Activated naive CD8-positive, alpha-beta T cell treated with anti-CD3 and anti-CD28 coated beads, Interleukin-2, amount 10 ng/mL, durations not matched to agents 7 days and 5 days (primary cell): Measurements from ENCODE around the gene CFAP92. TPM values are rescaled to one million over a fixed set of nuclear protein-coding genes. Genes with fewer than 3 reads are reported as not detected.
"Not testable (repeated sequence)": the region's sequence is repeated elsewhere in the genome, so short reads cannot be mapped to it uniquely, and the experiment has no call there.

Source experiments
- ATAC-seq: fragments of 150-1000 bp; cut with Tn5 transposase; one replicate; pipeline ENCODE4 v1.10.0; 2021; ENCODE audit warnings: low read depth, moderate library complexity
- POLR2A ChIA-PET: fragments of 350-600 bp; sonication (Branson Sonifier 250); formaldehyde crosslinking; loops from one replicate; lab custom pipeline; 2021; ENCODE audit warnings: antibody characterized with exemption; lab: Charles Lee
- DNase-seq: peaks from one replicate; pipeline ENCODE4 v3.0.0; 2021
- H3K27ac Mint-ChIP-seq: one replicate; pipeline ENCODE4 v1.8.0; 2022; ENCODE audit warnings: mild to moderate bottlenecking, mixed read lengths
- H3K27me3 Mint-ChIP-seq: one replicate; pipeline ENCODE4 v1.8.0; 2022; ENCODE audit warnings: mild to moderate bottlenecking, moderate library complexity, mixed read lengths
- H3K36me3 Mint-ChIP-seq: one replicate; pipeline ENCODE4 v1.8.0; 2021; ENCODE audit warnings: mild to moderate bottlenecking, mixed read lengths
- H3K4me1 Mint-ChIP-seq: one replicate; pipeline ENCODE4 v1.8.0; 2021; ENCODE audit warnings: mixed read lengths
- H3K4me3 Mint-ChIP-seq: one replicate; pipeline ENCODE4 v1.8.0; 2022; ENCODE audit warnings: mild to moderate bottlenecking, moderate library complexity, mixed read lengths
- H3K9me3 Mint-ChIP-seq: one replicate; pipeline ENCODE4 v1.8.0; 2021; ENCODE audit warnings: mixed read lengths
- total RNA-seq, 2 experiments: library from RNA; stranded (reverse); gene quantifications; one replicate each; pipeline ENCODE4 v1.2.3, GENCODE V29; 2021

CFAP92 gene
- total RNA-seq, 2 experiments from 2014 or later: 0.22 TPM; not detected in 1

DNA sequence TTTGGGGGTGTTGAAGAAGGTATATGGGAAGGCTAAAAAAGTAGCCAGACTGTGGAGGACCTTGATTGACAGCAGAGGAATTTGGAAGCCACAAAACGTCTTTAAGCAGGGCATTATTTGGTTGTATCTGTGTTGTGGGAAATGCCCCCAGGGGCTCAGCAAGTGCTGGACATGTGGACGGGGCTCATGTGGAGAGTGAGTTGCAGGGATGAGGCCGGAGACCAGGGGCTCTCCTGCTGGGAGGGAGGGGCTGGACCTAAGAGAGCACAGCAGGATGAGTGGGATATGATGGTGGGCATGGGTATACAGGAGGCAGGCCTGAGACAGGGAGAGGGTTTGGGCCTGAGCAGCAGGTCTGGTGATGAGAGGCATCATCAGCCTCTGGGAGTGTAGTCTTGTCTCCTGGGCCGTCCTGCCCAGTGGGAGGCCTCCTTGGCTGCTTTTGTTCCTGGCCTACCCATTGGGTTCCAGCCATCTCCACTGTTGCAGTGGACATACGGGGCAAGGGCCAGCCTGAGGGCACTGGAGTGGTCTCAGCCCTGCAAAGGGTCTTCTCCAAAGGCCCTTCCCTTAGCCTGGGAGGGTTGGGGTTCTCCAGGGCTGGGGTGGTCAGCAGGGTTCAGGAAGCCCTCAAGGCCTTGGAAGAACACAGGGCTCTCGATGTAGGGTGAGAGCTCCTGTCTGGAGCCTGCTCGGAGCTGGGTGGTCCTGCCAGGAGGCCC lies 86.9 kb downstream of the CFAP92 start:
- Mint-ChIP-seq H3K36me3 (peaks cover 12% of the 10 kb centered on the region), H3K27ac (peak overlapping the region; percentile 4), H3K4me1 (no peaks in the 10 kb centered on the region), H3K27me3 (no peaks in the 10 kb centered on the region), H3K9me3 (no peaks in the 10 kb centered on the region), H3K4me3 (no peak overlapping the region)
- DNase-seq (peak; percentile 26), ATAC-seq (no peak)
- POLR2A ChIA-PET: no interaction called here

DNA sequence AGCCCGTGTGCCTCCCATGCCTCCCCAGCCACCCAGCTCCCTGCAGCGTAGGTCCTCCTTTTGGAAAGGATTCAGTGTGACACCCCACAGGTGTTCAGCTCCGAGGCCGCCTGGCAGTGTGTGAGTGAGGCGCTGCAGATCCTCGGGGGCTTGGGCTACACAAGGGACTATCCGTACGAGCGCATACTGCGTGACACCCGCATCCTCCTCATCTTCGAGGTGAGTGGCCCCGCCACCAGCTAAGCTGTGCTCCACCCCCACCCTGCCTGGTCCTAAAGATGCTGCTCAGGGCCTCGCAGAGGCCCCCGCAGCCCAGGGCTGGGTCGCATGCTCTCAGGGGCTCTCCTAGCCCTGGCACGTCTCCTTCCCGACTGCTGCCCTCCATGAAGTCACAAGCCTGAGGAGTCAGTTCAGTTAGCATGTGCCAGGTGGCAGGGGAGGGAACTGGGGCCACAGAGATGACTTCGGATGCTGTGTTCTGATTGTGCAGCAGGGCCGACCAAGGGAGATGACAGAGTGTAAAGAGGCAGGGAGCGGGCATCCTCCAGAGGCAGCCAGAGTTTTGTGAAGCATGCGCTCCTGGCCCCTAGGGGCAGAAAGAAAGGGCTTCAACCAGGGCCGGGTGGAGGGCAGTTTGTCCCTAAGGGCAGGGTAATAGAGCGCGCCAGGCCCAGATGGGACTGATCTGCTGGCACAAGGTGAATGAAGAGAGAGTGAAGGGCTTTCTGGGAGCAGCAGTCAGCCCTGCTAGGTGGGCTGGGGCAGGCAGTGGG lies 87.7 kb downstream of the CFAP92 start:
- ATAC-seq: no peak
- Mint-ChIP-seq H3K27me3 (no peaks in the 10 kb centered on the region), H3K36me3 (peaks cover 12% of the 10 kb centered on the region), H3K9me3 (no peaks in the 10 kb centered on the region), H3K4me1 (no peaks in the 10 kb centered on the region), H3K27ac (peak overlapping the region; percentile 4), H3K4me3 (no peak overlapping the region)
- DNase-seq: peak; percentile 27
- POLR2A ChIA-PET: no interaction called here

DNA sequence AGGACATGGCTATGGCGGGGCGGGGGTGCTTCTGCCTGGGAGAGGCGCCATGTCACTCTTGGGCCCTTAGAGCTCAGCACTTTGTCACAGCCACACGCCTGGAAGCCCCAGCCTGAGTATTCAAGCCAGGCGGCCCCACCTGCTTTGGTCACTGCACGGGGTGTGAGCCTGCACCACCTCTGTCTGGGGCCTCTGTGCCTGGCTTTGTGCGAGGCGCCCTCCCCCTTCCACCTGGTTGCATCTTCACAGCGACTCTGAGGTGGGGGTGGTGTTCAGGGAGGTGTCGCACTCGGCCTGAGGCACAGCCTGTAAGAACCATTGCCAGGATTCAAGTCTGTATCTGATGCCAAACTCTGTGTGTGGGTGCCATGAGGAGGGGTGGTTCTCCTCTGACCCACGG lies 90.4 kb downstream of the CFAP92 start:
- DNase-seq: no peak
- no peak for ATAC-seq
- POLR2A ChIA-PET: no interaction called here
- no peaks in the 10 kb centered on the region for H3K9me3 Mint-ChIP-seq
- no peaks in the 10 kb centered on the region for H3K4me1 Mint-ChIP-seq
- H3K4me3 Mint-ChIP-seq: no peak overlapping the region
- H3K36me3 Mint-ChIP-seq: peaks cover 30% of the 10 kb centered on the region
- H3K27me3 Mint-ChIP-seq: no peaks in the 10 kb centered on the region
- no peak overlapping the region for H3K27ac Mint-ChIP-seq

DNA sequence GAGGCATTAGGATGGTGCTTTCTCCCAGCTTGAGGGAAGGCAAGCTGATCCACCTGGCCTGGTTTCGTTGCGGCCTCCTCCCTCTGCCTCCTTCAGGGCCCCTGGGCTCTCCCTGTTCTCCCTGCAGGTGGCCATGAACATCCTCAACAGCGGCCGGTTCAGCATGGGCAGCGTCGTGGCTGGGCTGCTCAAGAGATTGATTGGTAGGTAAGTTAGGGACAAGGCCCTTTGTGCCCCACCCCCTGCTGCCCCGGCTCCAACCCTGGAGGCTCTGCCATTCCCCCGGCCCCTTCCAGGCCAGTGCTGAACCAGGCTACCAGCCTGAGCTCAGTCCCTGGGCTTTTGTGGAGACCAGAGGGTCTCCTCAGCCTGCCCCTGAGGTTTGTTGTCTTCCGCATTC lies 91.5 kb downstream of the CFAP92 start:
- DNase-seq: no peak
- Mint-ChIP-seq H3K36me3 (peaks cover 34% of the 10 kb centered on the region), H3K27ac (no peak overlapping the region), H3K4me3 (no peak overlapping the region), H3K27me3 (no peaks in the 10 kb centered on the region), H3K4me1 (peaks cover 1% of the 10 kb centered on the region), H3K9me3 (no peaks in the 10 kb centered on the region)
- POLR2A ChIA-PET: interaction anchor here (0.5 kb wide), 1 partner anchor 8 kb away, joined by 4 read pairs; no protein-coding TSS in a partner anchor
- no peak for ATAC-seq

DNA sequence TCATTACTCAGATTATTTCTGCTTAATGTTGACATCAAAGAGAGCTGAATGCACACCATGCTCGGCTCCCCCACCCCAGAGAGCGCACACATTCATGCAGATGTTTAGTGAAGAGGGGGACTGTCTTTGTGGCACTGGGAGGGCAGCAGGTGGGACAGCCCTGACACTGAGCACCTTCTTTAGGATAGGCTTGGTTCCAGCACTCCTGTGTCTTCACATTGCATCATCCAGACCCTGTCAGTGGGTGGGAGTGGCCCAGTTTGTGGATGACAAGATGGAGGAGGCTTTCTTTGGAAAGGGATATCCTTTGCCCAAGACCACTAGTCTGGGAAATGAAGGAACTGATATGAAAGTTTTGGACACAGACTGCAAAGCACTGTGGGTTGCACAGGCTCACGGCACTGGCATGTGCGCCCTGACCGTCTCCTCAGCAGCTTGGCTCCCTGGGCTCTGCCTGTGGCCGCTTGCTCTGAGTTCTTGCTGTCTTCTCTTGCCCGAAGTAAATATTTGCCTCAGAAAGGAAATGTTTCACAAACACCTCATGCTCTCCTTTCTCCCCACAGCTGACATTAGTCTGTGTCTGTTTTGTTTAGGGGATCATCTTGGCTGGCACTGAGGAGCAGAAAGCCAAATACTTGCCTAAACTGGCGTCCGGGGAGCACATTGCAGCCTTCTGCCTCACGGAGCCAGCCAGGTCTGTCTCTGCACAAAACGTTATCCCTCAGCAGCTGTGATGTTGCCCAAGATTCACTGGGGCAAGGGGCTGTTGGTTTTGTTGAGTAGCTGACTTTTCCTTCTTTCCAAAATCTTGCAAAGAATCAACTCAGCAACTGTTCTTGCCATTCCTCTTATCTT lies 97.8 kb downstream of the CFAP92 start:
- Mint-ChIP-seq H3K4me3 (no peak overlapping the region), H3K27me3 (no peaks in the 10 kb centered on the region), H3K4me1 (peaks cover 5% of the 10 kb centered on the region), H3K36me3 (peaks cover 46% of the 10 kb centered on the region), H3K27ac (peak overlapping the region; percentile 65), H3K9me3 (no peaks in the 10 kb centered on the region)
- POLR2A ChIA-PET: no interaction called here
- ATAC-seq (no peak), DNase-seq (no peak)

DNA sequence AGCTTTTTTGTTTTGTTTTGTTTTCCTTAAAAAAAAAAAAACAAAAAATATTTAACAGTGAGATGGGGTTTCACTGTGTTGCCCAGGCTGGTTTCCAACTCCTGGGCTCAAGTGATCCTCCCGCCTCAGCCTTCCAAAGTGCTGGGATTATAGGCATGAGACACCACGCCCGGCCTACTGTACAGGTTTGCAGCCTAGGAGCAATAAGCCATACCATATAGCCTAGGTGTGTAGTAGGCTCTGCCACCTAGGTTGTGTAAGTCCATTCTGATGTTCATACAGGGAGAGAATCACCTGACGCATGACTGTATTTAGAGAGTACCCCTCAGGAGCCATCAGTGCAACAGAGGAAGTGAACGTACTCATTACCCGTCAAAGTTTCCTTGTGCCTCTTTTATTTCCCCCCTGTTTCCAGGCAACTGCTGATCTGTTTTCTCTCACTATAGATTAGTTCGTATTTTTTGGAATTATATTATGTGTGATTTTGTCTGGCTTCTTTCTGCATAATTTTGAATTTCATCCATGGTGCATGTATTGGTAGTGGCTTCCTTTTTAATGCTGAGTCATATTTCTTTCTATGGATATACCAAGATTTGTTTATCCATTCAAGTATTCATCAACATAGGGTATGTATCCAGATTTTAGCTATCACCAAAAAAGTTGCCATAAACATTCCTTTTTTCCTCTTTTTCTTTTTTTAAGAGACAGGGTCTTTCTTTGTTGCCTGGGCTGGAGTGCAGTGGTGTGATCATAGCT lies 104.6 kb downstream of the CFAP92 start:
- Mint-ChIP-seq H3K4me1 (peaks cover 2% of the 10 kb centered on the region), H3K9me3 (no peaks in the 10 kb centered on the region), H3K4me3 (no peak overlapping the region), H3K27ac (no peak overlapping the region), H3K36me3 (peaks cover 12% of the 10 kb centered on the region), H3K27me3 (no peaks in the 10 kb centered on the region)
- DNase-seq (no peak), ATAC-seq (no peak)
- POLR2A ChIA-PET: interaction anchor here (1.2 kb wide), 1 partner anchor 10 kb away, joined by 6 read pairs; the partner anchor contains the start of gene ACAD9

DNA sequence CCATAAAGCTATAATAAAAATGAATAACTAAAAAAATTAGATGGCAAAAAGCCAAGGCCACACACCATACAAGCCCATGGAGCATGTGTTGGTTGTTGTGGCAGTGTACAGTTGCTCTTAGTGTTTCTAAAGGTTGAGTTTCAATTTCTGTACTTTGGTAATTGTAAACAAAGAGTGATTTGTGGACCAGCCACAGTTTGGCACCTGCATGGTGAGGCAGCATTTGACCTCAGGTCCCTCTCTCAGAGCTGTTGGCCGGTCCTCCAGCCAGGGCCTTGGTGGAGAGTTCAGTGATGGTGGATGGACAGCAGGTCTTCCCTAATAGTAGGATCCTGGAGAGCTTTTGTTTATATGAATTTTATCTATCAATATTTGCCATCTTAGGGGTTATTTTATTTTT lies 108.9 kb downstream of the CFAP92 start:
- ATAC-seq: no peak
- peaks cover 18% of the 10 kb centered on the region for H3K36me3 Mint-ChIP-seq
- H3K9me3 Mint-ChIP-seq: no peaks in the 10 kb centered on the region
- POLR2A ChIA-PET: interaction anchor here (0.7 kb wide), 1 partner anchor 8 kb away, joined by 3 read pairs; no protein-coding TSS in a partner anchor
- H3K27ac Mint-ChIP-seq: no peak overlapping the region
- no peaks in the 10 kb centered on the region for H3K27me3 Mint-ChIP-seq
- no peak overlapping the region for H3K4me3 Mint-ChIP-seq
- peaks cover 29% of the 10 kb centered on the region for H3K4me1 Mint-ChIP-seq
- no peak for DNase-seq

DNA sequence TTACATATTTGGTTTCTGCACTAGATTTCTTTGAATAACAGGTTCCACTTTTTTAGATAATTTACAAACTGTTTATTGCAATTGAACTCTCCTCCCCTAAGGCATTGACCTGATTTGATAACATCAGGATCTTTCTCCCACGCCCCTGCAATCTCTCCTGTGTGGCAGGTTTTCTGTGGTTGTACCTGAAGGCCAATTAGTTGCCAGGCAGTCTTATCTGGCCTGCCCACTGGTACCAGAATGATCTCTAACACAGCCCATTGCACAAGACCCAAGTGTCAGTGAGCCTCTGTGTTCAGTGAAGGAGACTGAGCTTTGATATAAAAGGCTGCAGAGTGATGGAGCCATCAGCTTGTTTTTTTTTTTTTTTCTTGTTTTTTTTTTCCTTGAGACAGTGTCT lies 111.2 kb downstream of the CFAP92 start:
- ATAC-seq (no peak), DNase-seq (no peak)
- POLR2A ChIA-PET: interaction anchor here (1.1 kb wide), 1 partner anchor 35 kb away, joined by 3 read pairs; no protein-coding TSS in a partner anchor
- H3K36me3 Mint-ChIP-seq: peaks cover 20% of the 10 kb centered on the region
- H3K9me3 Mint-ChIP-seq: no peaks in the 10 kb centered on the region
- peaks cover 38% of the 10 kb centered on the region for H3K4me1 Mint-ChIP-seq
- no peak overlapping the region for H3K27ac Mint-ChIP-seq
- no peak overlapping the region for H3K4me3 Mint-ChIP-seq
- no peaks in the 10 kb centered on the region for H3K27me3 Mint-ChIP-seq

DNA sequence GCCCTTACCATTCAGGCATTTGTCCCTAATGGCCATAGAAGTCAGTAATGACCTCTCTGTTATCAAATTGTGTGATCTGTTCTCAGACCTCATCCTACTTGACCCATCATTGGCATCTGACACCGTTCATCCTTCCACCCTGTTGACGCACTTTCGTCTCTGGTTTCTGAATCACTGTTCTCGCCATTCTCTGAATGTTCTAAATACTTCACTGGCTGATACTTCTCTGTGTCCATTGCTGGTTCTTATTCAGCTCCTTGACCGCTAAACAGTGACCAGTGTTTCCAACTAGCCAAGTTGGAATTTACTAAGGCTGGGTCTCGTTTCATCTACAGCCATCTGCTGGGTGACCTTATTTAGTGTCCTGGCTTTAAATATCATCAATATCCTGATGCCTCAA lies 112.3 kb downstream of the CFAP92 start:
- no peaks in the 10 kb centered on the region for H3K9me3 Mint-ChIP-seq
- no peaks in the 10 kb centered on the region for H3K27me3 Mint-ChIP-seq
- peaks cover 41% of the 10 kb centered on the region for H3K4me1 Mint-ChIP-seq
- peaks cover 22% of the 10 kb centered on the region for H3K36me3 Mint-ChIP-seq
- DNase-seq (no peak), ATAC-seq (no peak)
- peak overlapping the region; percentile 44 for H3K4me3 Mint-ChIP-seq
- POLR2A ChIA-PET: interaction anchor here (5.2 kb wide), 1 partner anchor 41 kb away, joined by 36 read pairs; no protein-coding TSS in a partner anchor
- H3K27ac Mint-ChIP-seq: peak overlapping the region; percentile 62

DNA sequence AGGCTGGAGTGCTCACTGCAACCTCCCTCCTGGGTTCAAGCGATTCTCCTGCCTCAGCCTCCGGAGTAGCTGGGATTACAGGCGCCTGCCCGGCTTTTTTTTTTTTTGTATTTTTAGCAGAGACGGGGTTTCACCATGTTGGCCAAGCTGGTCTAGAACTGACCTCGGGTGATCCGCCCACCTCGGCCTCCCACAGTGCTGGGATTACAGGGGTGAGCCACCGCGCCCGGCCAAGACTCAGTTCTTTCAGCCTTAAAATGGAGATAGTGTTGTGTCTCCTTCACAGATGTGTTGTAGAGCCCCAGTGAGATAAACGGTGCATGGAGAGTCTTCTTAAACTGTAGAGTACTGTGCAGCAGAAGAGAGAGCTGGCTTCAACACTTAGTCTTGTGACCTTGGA lies 113.4 kb downstream of the CFAP92 start:
- peak overlapping the region; percentile 92 for H3K27ac Mint-ChIP-seq
- POLR2A ChIA-PET: interaction anchor here (2.1 to 5.2 kb wide), 2 partner anchors 43 to 263 kb away, joined by 9 to 36 read pairs; no protein-coding TSS in a partner anchor
- H3K27me3 Mint-ChIP-seq: not testable (repeated sequence)

DNA sequence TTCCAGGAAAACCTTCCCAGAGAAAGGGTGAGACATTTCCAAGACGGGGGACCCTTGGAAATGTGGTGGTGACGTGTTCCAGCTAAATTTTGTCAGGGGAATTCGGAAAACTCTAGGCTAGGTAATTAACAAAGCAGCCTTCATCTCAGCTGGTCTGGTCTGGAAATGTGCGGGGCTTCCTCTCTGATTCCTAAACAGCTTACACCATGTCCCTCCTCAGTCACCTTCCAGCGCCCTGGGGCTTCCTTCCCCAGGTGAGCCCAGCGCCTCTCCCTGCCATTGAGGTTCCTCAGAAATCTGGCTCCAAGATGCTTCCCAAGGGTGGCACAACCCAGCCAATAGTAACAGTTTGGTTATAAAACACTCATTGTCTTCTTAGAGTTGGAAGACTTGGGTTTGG lies 113.9 kb downstream of the CFAP92 start:
- peaks cover 47% of the 10 kb centered on the region for H3K4me1 Mint-ChIP-seq
- ATAC-seq (no peak), DNase-seq (peak; percentile 33)
- H3K36me3 Mint-ChIP-seq: peaks cover 21% of the 10 kb centered on the region
- no peaks in the 10 kb centered on the region for H3K9me3 Mint-ChIP-seq
- POLR2A ChIA-PET: interaction anchor here (0.9 to 5.2 kb wide), 6 partner anchors 43 to 436 kb away, joined by 3 to 36 read pairs (median 8); a partner anchor contains a TSS
- peak overlapping the region; percentile 92 for H3K27ac Mint-ChIP-seq
- H3K27me3 Mint-ChIP-seq: no peaks in the 10 kb centered on the region
- H3K4me3 Mint-ChIP-seq: peak overlapping the region; percentile 96

More for the DNA sequence above, 113.4 kb downstream of the CFAP92 start:
- peak overlapping the region; percentile 96 for H3K4me3 Mint-ChIP-seq
- not testable (repeated sequence) for H3K9me3 Mint-ChIP-seq, DNase-seq, ATAC-seq
- H3K36me3 Mint-ChIP-seq: peaks cover 22% of the 10 kb centered on the region
- H3K4me1 Mint-ChIP-seq: peaks cover 47% of the 10 kb centered on the region
